ENCODE measurements around the gene ATAD2B.
"Not testable (repeated sequence)": the region's sequence is repeated elsewhere in the genome, so short reads cannot be mapped to it uniquely, and the experiment has no call there.

The ATAD2B gene

DNA sequence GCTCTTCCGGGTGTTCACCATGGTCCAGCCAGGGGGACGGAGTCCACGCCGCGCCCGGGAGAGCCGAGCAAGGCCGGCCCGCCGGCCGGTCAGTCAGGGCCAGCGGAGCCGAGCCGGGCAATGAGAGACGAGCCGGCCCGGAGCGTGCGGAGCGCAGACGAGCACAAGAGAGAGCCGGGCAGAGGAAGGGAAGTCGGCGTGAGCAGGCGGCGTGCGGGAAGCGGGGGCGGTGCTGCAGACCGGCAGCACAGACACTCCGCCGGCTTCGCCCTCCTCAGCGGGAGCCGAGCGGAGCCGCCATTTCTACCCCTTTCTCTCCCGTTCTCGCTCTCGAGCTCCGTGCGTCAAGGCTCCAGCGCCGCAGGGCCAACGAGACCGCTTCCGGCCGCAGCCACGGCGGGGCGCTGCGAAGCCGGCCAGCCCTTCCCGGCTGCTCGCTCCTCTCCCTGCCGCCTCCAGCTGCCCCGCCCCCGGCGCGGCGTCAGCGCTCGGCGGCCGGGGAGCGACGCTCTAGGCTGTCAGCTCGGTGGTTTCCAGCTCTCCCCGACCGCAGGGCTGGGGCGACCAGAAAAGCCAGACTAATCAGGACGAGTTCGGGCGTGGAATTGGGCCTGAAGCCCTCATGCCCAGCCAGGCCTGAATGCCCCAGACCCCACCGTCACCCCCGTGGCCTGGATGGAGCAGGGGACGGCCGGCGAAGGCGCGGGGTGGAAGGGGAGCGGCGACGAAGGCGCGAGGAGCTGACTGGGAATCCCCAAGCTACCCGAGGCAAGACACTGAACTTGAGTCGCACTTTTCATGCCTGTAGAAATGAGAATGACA is at the start of gene ATAD2B:
TSS of gene ATAD2B (minus strand) at position 374 of the 822 bp plus-strand sequence. CDS start at position 21, 353 bp downstream.
- DNase-seq (ENCODE audit: low spot score): peak; percentile 96

DNA sequence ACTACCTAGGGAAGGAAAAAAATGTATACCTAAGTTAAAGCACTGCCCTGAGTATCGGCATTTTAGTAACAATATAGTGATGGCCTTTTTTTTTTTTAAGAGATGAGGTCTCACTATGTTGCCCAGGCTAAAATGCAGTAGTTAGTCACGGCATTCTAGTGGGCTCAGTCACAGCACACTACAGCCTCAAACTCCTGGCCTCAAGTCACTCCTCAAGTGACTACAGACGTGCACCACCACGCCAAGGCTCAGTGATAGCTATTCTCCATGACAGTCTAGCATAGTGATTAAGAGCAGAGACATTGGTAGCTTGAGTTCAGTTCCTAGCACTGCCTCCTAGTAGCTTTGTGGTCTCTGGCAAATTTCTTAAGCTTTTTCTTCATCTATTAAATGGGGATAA is 40.9 kb upstream of the ATAD2B start:
- DNase-seq (ENCODE audit: low spot score): no peak

DNA sequence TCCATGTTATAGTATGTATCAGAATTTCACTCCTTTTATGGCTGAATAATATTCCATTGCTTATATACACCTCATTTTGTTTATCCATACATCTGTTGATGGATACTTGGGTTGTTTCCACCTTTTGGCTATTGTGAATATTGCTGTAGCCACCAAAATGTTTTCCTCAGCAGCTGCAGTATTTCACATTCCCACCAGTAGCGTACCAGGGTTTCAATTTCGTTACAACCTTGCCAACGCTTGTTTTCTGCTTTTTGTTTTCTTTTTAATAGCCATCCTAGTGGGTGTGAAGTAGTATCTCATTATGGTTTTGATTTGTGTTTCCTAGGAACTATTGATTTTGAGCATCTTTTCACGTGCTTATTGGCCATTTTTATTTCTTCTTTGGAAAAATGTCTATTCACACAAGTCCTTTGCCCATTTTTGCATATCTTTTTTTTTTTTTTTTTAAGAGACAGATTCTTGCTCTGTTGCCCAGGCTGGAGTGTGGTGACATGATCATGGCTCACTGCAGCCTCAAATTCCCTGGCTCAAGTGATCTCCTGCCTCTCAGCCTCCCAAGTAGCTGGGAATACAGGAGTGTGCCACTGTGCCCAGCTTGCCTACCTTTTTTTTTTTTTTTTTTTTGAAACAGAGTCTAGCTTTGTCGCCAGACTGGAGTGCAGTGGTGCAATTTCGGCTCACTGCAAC is 27.5 kb upstream of the ATAD2B start:
- no peak for DNase-seq (ENCODE audit: low spot score)

DNA sequence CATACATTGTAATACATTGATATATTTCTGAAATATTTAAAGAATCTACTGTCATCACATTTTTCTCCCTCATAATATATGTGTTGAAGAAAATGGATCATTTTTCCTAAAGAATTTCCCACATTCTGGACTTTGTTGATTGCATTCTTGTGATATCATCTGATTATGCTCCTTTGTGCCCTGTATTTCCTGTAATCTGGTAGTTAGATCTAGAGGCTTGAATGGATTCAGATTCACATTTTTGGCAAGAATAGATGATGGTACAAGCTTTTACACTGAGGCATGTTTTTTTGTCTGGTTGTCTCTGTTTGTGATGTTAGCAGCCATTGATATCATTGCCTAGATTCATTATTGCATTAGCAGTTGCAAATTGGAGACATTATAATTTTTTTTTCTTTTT is 26.7 kb upstream of the ATAD2B start:
- DNase-seq (ENCODE audit: low spot score): no peak

DNA sequence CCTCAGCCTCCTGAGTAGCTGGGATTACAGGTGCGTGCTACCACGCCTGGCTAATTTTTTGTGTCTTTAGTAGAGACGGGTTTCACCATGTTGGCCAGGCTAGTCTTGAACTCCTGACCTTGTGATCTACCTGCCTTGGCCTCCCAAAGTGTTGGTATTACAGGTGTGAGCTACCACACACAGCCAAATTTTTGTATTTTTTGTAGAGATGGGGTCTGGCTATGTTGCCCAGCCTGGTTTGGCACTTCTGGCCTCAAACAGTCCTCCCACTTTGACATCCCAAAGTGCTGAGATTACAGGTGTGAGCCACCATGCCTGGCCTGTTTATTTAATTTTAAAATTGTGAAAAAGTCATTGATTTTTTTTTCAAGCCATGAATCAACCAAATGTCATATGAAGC is 25.6 kb upstream of the ATAD2B start:
- DNase-seq (ENCODE audit: low spot score): not testable (repeated sequence)

DNA sequence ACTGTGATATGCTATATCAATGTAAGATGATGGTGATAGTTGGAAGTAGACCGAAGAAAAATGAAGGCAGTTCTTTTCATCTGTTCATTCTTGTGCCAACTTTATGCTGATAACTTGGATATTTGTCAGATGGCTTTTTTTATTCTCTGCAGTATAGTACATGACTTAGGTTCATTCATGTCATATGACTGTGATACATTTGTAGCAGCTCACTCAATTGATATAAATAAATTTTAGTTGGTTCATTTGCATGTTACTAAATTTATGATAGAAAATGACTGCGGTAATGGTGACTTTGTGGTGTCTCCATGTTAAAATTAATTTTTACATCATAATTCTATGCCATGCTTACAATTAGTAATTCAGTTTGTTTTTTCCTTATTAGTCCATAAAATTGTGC is 20.4 kb upstream of the ATAD2B start:
- no peak for DNase-seq (ENCODE audit: low spot score)

DNA sequence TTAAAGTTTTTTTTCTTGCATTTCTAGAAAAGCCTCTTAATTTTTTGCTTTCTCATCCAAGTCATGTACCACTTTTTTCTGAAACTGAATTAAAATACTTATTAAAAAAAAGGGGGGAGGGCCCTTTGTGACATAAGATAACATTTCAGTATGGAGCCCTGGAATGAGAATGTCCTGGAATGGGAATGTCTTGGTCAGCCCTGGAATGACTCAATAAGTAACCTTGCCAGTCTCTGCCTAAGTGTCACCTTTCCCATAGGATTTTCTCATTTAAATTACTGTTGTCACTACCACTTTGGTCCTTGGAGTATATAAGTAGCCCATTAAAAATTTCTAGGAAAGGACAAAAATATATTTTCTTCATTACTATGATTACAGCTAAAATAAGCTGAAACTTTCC is 18.1 kb upstream of the ATAD2B start:
- peak; percentile 14 for DNase-seq (ENCODE audit: low spot score)

DNA sequence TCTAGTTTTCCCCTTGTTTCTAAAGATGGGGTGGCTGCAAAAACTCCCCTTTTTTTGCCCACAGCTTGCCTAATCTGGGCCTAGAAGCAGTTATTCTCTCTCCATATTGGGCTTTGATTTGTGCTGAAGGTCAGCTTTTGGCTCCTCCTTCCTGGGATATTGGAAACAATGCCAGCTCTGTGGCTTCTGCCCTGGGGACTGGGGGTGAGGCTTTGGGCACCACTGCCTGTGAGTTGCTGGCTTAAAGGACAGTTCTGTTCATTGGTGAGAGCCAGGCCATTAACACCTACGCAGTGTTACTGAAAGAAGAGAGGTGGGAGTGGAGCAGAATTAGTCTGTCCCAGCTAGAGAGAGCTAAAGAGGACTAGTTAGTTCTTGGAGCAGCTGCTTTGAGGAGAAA is 17.6 kb upstream of the ATAD2B start:
- no peak for DNase-seq (ENCODE audit: low spot score)

DNA sequence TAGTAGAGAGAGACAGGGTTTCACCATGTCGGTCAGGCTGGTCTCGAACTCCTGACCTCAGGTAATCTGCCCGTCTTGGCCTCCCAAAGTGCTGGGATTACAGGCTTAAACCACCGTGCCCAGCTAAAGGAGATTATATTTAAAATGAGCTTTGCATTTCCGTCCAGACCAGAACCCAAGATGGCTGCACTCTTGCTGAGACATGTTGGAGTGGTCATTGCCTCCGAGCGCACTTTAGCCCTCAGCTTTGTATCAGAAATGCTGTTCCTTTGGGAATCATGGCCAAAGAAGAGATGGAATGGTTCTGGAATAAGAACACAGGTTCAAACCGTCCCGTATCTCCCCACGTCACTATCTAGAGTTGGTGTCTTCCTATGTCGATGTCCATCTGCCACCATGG is 16.7 kb upstream of the ATAD2B start:
- no peak for DNase-seq (ENCODE audit: low spot score)

DNA sequence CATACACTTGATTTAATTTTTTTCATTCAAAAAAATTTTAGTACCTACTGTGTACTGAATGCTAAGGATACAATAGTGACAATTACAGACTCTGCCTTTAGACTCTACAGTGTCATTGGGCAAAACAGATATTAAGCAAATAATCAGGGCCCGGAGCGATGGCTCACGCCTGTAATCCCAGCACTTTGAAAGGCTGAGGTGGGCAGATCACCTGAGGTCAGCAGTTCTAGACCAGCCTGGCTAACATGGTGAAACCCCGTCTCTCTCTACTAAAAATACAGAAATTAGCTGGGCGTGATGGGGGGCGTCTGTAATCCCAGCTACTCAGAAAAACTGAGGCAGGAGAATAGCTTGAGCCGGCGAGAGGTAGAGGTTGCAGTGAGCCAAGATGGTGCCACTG is 14.7 kb upstream of the ATAD2B start:
- DNase-seq (ENCODE audit: low spot score): no peak

DNA sequence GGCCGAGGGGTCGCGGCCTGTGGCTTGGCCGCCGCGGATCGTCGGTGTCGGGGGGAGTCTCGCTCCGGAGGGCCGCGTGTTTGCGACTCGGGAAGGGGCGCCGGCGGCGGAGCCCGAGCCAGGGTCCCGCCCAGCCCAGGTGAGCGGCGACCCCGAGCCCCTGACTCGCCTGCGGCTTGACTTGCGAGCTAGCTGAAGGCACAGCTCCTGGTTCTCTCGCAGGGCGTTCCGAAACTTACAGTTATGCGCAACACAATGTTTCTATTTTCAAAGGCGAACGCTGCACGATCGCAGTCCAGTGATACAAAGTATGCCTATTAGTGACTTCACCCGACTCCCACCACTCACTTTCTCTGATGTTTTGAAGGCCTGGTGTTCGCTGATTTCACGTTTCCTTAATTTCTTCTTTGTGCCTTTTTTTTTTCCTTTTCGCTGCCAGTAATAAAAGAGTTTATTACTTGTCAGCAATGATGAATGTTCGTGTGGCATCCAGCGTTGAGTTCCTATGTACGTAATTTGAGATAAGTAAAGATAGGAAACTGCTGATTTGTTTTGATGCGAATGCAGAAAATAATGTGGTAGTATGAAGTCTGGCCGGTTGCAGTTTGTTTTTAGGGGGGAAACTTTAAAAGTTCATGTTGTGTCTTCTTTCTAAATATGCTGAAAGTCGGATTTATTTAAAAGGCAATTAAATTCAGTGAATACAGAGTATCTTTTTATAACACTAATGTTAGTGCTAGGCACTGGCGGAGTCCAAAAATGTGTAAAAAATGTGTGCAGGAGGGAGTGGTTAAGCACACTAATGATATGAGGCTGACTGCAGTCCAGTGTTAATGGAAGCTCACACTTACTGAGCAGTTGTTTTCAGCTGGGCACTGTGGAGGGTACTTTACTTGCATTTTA is 14.0 kb upstream of the ATAD2B start:
- peak; percentile 35 for DNase-seq (ENCODE audit: low spot score)

DNA sequence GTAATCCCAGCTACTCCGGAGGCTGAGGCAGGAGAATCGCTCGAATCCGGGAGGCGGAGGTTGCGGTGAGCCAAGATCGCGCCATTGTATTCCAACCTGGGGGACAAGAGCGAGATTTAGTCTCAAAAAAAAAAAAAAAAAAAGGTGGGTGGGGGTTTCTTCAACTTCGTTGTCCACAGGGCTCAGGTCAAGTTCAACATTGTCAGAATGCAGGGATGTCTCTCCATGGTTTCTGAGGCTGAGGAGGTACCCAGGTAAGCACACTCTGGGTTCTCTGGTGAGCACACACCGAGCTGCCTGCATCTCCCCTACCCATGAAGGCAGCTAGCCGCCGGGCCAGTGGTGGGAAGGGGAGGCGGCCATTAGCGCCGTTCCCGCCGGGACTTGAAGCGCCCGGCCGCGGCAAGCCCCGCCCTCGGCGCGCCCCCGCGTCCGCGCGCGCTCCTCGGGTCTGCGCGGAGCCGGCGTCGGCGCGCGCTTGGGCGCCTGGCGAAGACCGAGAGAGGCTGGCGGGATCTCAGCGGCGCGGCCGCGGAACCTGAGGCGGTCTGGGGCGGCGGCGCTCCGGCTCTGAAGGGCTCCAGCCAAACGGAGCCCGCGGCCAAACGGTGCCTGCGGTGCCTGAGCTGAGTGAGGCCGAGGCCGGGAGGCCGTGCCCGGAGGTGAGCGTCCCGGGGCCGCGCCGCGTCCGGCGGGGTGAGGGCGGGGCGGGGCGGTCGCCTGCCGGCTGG is 13.2 kb upstream of the ATAD2B start, which contains the start of gene UBXN2A:
TSS of gene UBXN2A (plus strand) at position 477 of the 731 bp plus-strand sequence. CDS start 17,852 bp downstream, outside the sequence.
- DNase-seq (ENCODE audit: low spot score): peak; percentile 90

DNA sequence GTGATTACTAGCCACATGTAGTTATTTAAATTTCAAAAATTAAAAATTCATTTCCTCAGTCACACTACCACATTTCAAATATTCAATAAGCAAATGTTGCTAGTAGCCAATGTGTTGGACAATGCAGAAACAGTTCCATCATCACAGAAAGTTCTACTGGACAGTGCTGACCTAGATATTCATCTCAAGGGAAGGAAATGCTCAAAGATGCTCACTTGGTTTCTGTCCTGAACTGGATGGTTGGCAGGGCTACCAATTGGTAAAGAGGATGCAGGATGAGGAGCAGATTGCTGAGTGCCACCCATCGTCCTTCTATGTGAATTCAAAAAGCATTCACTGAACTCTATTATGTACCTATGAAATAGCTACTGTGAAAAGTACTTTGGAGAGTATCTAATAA is 7.3 kb upstream of the ATAD2B start:
- DNase-seq (ENCODE audit: low spot score): no peak

DNA sequence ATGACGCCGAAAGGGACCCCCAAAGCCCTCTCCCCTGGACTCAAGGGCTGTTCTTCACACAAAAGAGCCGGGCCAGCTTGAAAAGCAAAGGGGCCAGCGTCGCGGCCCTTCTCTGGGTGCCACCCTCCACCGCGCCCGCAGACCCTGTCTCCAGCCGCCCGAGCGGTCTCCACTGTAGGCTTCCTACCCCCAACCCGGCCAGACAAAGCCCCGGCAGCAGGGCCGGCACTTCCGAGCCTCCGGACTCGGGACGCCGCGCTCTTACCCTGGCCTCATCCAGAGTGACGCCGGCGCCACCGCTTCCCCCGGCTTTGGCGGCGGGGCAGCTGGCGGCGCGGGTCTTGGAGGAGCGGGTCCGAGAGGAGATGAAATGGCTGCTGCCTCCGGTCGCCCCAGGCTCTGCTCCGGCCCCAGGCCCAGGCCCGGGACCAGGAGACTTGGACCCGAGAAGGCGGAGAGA is 603 bp downstream of the ATAD2B start:
- DNase-seq (ENCODE audit: low spot score): peak; percentile 8

DNA sequence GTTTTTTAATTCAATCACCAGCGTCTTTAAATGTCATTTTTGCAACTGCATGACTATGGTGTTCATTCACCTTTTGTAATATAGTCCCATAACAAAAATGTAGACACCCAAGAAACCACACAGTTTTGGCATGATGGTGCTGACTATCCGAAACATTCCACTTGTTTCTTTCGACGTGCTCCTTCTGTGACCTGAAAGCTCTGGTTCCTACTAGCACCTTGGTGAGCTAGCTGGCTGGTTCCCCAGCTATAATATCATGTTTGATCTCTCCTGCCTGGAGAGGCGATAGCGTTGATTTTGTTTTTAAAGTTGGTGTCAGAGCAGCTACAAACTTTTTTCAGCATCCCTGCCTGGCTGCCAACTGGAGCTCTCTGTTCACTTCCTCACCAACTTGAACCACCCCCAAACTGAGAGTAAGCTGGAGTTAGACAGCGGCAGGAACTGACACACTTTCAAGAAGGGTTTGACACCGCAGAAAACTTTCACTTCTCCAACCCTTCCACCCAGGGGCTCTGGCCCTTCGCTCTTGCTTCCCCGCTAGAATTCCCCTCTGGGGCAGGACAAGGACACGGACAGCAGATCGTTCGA is 1.1 kb downstream of the ATAD2B start:
- peak; percentile 57 for DNase-seq (ENCODE audit: low spot score)

DNA sequence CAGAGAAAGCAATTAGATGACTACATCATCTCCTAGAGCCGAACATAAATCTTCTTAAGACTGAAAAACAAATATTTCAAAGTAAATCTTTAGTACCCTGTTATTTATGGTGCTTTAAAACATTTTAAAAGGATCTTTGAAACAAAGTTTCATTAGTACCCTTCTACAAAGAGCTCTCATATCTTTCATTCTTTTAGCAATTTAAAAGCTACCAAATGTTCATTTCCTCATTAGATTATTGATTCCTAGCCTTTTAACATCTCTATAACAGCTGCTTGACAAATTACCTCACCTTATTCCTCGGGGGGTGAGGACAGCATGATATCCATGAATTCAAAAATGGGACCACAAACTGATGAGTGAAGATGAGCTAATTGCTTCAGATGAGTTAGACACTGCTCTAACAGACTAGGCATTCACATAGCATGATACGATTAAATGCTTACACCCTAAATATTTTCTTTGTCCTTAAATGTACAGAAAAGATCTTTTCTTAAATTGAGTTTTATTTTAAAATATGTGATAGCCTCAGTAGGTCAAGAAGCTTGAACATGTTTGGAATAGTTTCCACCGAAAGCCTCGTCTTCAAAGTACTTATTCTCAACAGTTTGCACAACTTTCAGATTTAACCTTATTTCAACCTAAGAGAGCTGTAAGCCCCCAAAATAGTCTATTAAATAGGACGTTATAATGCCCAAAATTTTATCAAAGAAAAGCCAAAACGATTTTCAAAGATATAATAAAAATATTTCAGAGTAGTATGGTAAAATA is 2.1 kb downstream of the ATAD2B start:
- no peak for DNase-seq (ENCODE audit: low spot score)

DNA sequence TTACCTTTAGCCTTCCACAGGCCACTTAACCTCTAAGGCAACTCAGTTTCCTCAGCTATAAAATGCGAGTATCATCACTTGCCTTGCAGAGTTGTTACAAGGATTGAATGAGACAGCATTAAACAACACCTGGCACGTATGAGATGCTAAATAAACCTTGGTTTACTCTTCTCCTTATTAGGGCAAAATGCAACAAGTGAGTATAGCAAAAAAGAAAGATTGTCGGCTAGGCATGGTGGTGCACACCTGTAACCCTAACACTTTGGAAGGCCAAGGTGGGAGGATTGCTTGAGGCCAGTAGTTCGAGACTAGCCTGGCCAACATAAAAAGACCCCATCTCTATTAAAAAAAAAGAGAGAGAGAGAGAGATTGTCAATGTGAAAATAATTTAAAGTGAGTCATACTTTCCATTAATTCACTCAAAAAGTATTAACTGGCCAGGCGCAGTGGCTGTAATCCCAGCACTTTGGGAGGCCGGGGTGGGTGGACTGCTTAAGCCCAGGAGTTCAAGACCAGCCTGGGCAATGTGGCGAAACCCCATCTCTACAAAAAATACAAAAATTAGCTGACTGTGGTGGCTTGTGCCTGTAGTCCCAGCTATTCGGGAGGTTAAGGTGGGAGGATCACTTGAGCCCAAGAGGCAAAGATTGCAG is 8.0 kb downstream of the ATAD2B start:
- DNase-seq (ENCODE audit: low spot score): no peak

DNA sequence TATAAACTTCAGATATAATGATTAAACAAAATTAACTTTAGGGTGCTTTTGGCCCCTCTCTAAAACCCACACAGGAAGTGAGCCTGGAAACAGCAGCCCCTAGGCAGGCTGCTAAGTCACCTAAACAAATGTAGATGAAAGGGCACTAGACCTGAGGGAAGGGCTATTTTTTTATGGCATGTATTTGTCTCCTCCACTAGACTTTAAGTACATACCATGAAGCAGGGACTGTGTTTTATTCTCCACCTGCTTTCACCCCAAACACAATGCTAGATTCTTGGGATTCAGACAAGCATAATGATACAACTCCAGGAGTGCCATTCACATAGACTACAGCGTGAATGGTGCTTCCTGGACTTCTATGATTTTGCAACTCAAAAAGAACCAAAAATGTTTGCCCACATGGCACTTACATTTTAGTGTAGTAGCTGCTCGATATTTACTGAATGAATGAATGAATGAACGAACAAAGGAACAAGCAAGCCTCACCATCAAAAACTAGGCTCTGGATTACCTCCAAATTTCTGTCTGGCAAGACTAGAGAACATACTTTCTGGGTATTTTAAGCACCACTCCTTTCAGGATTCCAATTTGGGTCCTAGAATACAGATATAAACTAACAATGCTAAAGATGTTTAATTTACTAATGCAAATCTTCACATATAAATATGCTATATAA is 10.1 kb downstream of the ATAD2B start:
- DNase-seq (ENCODE audit: low spot score): no peak

DNA sequence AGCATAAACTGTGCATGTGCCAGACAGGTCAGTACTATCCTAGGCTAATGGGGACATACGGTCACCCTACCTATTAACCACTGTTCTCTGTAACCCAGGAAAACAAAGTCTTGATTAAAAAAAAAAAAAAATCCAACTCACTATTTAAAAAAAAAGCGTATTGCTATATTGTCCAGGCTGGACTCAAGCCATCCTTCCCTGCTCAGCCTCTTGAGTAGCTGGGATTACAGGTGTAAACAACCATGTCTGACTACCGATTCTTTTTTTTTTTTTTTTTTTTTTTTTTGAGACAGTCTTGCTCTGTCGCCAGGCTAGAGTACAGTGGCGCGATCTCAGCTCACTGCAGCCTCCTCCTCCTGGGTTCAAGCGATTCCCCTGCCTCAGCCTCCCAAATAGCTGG is 11.6 kb downstream of the ATAD2B start:
- no peak for DNase-seq (ENCODE audit: low spot score)
